Endodermal cell (in vitro differentiated cells): ENCODE results near the gene AMFR. TPM values are rescaled to one million over a fixed set of nuclear protein-coding genes. Genes with fewer than 3 reads are reported as not detected.

Source experiments
- DNase-seq: peaks from one replicate; pipeline ENCODE4 v3.0.0-alpha.2; 2017
- H3K27ac ChIP-seq: 2 replicates; pipeline ENCODE4 v1.5.1; 2013; ENCODE audit warnings: mild to moderate bottlenecking, low read depth, low read length, moderate library complexity
- H3K27me3 ChIP-seq: 2 replicates; pipeline ENCODE4 v1.6.1; 2013; ENCODE audit warnings: mild to moderate bottlenecking, low read length, moderate library complexity; ENCODE audit not compliant: insufficient read depth, control insufficient read depth, poor library complexity, severe bottlenecking
- H3K36me3 ChIP-seq: 2 replicates; pipeline ENCODE4 v1.7.0; 2013; ENCODE audit warnings: mild to moderate bottlenecking, low read length, moderate library complexity; ENCODE audit not compliant: control insufficient read depth, insufficient read depth
- H3K4me1 ChIP-seq: one replicate; pipeline ENCODE4 v1.7.0; 2013; ENCODE audit warnings: low read length; ENCODE audit not compliant: control insufficient read depth, insufficient read depth
- H3K4me3 ChIP-seq: 2 replicates; pipeline ENCODE4 v1.5.1; 2013; ENCODE audit warnings: mild to moderate bottlenecking, low read length, moderate library complexity
- H3K9ac ChIP-seq: 2 replicates; pipeline ENCODE4 v1.6.1; 2013; ENCODE audit warnings: mild to moderate bottlenecking, low read length, moderate library complexity; ENCODE audit not compliant: poor library complexity, severe bottlenecking; ENCODE audit errors: extremely low read depth
- H3K9me3 ChIP-seq: 2 replicates; pipeline ENCODE4 v1.6.1; 2013; ENCODE audit warnings: mild to moderate bottlenecking, low read length, moderate library complexity; ENCODE audit not compliant: control insufficient read depth
- H3K27ac Mint-ChIP-seq: 2 replicates; pipeline ENCODE4 v1.8.0; 2020; ENCODE audit warnings: mixed read lengths
- H3K27me3 Mint-ChIP-seq: 2 replicates; pipeline ENCODE4 v1.8.0; 2021; ENCODE audit warnings: mild to moderate bottlenecking, mixed read lengths; ENCODE audit not compliant: insufficient read depth
- H3K36me3 Mint-ChIP-seq: 2 replicates; pipeline ENCODE4 v1.8.0; 2020; ENCODE audit warnings: low read depth, mixed read lengths
- H3K4me1 Mint-ChIP-seq: 2 replicates; pipeline ENCODE4 v1.8.0; 2020; ENCODE audit warnings: mixed read lengths
- H3K4me3 Mint-ChIP-seq: 2 replicates; pipeline ENCODE4 v1.8.0; 2020; ENCODE audit warnings: mild to moderate bottlenecking, moderate library complexity, mixed read lengths
- H3K9me3 Mint-ChIP-seq: 2 replicates; pipeline ENCODE4 v1.8.0; 2020; ENCODE audit warnings: mild to moderate bottlenecking, mixed read lengths
- CTCF ChIP-seq: fragments of 200-600 bp; sonication (generic); conservative IDR thresholded peaks from 2 replicates; pipeline ENCODE4 v1.5.0; 2021; ENCODE audit warnings: antibody characterized with exemption, mild to moderate bottlenecking
- WGBS, 2 experiments: methylation state at CpG; one replicate each; pipeline versions ENCODE4 v1.1.5 to v1.1.7; 2013; ENCODE audit warnings: missing lambda C conversion rate in 2 of 2, mixed read lengths in 1 of 2; ENCODE audit not compliant: insufficient coverage in 1 of 2, insufficient read length in 1 of 2; 5-methylcytosine and 5-hydroxymethylcytosine counted together
- total RNA-seq, 2 donors: library from RNA; stranded (reverse); fragmentation: NEBNext Ultra II Directional in 1 of 2; extraction: Animal tissue kit (Norgen Biotek cat#: 25700) in 1 of 2; gene quantifications; 2 replicates in 1 of 2; 3 replicates in 1 of 2; pipeline ENCODE4 v1.2.1, GENCODE V29; 2021

AMFR gene
- total RNA-seq, 2 donors from 2014 or later, result 77.0 to 81.6 TPM

- no peak overlapping the region for H3K4me3 Mint-ChIP-seq
Measured at GRCh38 chr16:56438038-56438437, 12.7 kb upstream of the AMFR start.

DNA sequence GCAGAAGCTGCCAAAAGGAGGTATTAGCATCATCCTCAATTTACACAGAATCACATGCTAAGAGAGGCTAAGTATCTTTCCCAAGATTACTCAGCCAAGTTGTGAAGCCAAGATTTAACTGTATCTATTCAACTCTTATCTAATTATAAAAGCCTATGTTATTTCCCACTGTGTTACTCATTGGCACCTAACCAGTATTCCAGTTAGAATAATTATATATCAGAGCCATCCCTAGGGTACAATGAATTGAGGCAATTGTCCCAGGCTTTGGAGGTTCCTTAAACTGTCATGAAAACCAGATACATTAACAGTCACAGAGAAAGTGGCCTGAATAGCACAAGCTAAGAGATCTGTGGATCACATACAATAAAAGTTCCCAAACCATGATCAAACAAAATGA is 10.9 kb upstream of the AMFR start:
- Histone ChIP-seq H3K27me3 (no peaks in the 10 kb centered on the region), H3K4me3 (no peak overlapping the region), H3K9ac (no peak overlapping the region), H3K27ac (no peak overlapping the region), H3K4me1 (no peaks in the 10 kb centered on the region), H3K9me3 (no peaks in the 10 kb centered on the region), H3K36me3 (peaks cover 75% of the 10 kb centered on the region)
- Mint-ChIP-seq H3K36me3 (peaks cover 48% of the 10 kb centered on the region), H3K4me1 (peaks cover 16% of the 10 kb centered on the region), H3K27ac (no peak overlapping the region), H3K4me3 (no peak overlapping the region), H3K9me3 (no peaks in the 10 kb centered on the region), H3K27me3 (peaks cover 2% of the 10 kb centered on the region)
- DNase-seq, result no peak
- no peak for TF ChIP-seq CTCF

More at GRCh38 chr16:56438038-56438437, 12.7 kb upstream of the AMFR start:
- Histone ChIP-seq H3K27me3 (no peaks in the 10 kb centered on the region), H3K9me3 (no peaks in the 10 kb centered on the region), H3K36me3 (peaks cover 72% of the 10 kb centered on the region), H3K9ac (no peak overlapping the region), H3K27ac (no peak overlapping the region), H3K4me3 (no peak overlapping the region), H3K4me1 (no peaks in the 10 kb centered on the region)
- Mint-ChIP-seq H3K4me1 (peaks cover 16% of the 10 kb centered on the region), H3K36me3 (peaks cover 63% of the 10 kb centered on the region), H3K27ac (no peak overlapping the region), H3K9me3 (no peaks in the 10 kb centered on the region), H3K27me3 (peaks cover 2% of the 10 kb centered on the region)
- WGBS, 2 experiments, result 100% methylated on average over 1 of the region's 1 CpG
- no peak for TF ChIP-seq CTCF
- DNase-seq, result no peak

- WGBS, 2 experiments, result 83 to 86% methylated on average over 1 of the region's 1 CpG
- no peak overlapping the region for H3K4me3 Mint-ChIP-seq
- H3K9me3 ChIP-seq, result no peaks in the 10 kb centered on the region
- H3K4me1 Mint-ChIP-seq, result peaks cover 11% of the 10 kb centered on the region
- H3K27ac Mint-ChIP-seq, result no peak overlapping the region
- no peaks in the 10 kb centered on the region for H3K27me3 Mint-ChIP-seq
- H3K9ac ChIP-seq, result no peak overlapping the region
- peaks cover 38% of the 10 kb centered on the region for H3K36me3 ChIP-seq
- no peaks in the 10 kb centered on the region for H3K9me3 Mint-ChIP-seq
- no peak for TF ChIP-seq CTCF
- no peak for DNase-seq
- no peak overlapping the region for H3K27ac ChIP-seq
- H3K36me3 Mint-ChIP-seq, result peaks cover 13% of the 10 kb centered on the region
- H3K27me3 ChIP-seq, result no peaks in the 10 kb centered on the region
- no peak overlapping the region for H3K4me3 ChIP-seq
- peaks cover 6% of the 10 kb centered on the region for H3K4me1 ChIP-seq
Measured at GRCh38 chr16:56428091-56428490, 2.7 kb upstream of the AMFR start.
